ENCODE measurements around the gene TREX2. TPM values are rescaled to one million over a fixed set of nuclear protein-coding genes. Genes with fewer than 3 reads are reported as not detected.

Gene TREX2
- total RNA-seq, 4 donors from 2014 or later, result 1.1 to 3.1 (median 3.0) TPM; not detected in 1

DNA sequence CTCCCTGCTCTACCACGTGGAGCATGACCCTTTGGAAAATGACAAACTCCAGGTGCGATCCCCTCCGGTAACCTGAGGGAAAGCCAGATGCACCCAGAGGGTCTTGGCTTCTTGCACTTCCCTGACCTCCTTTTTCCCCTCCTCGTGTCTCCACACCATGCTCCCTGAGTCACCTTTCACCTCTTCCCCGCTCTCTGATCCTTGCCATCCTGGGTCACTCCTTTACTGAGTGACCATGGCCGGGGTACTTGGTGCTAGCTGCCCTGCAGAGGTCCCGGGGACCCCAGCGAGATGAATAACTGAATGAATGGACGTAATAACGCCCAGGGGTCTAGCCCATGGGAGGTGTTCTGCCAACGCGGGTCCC lies 35.0 kb downstream of the TREX2 start:
- Histone ChIP-seq H3K4me3 (peak overlapping the region in 3 of 4 donors; percentile 52 to 55 (median 53)), H3K36me3 (no peaks in the 10 kb centered on the region), H3K9me3 (no peaks in the 10 kb centered on the region), H3K27me3 (no peaks in the 10 kb centered on the region), H3K27ac (no peak overlapping the region), H3K4me1 (peaks cover 0 to 4% (median 0%) of the 10 kb centered on the region in 4 donors)
- TF ChIP-seq, protein P1, sequence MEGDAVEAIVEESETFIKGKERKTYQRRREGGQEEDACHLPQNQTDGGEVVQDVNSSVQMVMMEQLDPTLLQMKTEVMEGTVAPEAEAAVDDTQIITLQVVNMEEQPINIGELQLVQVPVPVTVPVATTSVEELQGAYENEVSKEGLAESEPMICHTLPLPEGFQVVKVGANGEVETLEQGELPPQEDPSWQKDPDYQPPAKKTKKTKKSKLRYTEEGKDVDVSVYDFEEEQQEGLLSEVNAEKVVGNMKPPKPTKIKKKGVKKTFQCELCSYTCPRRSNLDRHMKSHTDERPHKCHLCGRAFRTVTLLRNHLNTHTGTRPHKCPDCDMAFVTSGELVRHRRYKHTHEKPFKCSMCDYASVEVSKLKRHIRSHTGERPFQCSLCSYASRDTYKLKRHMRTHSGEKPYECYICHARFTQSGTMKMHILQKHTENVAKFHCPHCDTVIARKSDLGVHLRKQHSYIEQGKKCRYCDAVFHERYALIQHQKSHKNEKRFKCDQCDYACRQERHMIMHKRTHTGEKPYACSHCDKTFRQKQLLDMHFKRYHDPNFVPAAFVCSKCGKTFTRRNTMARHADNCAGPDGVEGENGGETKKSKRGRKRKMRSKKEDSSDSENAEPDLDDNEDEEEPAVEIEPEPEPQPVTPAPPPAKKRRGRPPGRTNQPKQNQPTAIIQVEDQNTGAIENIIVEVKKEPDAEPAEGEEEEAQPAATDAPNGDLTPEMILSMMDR (IDR thresholded peaks at IDR 0.05), result no peak
- TF ChIP-seq POLR2A (IDR thresholded peaks at IDR 0.05), result no peak
- no peak for DNase-seq

DNA sequence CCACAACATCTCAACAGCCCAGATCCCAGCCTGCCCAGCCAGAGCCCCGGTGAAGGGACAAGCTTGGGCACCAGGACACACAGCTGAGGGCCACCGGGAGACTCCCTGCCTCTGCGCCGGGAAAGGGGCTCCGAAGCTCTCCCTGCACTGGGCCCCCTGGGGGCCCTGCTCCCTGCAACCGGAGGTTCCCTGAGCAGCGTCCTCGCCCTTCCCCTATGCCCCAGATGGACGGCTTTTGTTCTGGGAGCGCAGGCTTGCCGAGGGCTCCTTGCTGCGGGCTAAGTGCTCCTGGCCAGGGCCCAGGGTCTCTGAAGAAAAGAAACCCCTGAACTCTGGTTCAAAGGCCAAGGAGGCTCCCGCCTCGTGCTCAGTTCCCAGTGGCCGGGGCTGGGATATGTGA lies 35.5 kb downstream of the TREX2 start:
- no peaks in the 10 kb centered on the region for H3K27me3 ChIP-seq
- no peak overlapping the region for H3K4me3 ChIP-seq
- H3K9me3 ChIP-seq, result no peaks in the 10 kb centered on the region
- TF ChIP-seq POLR2A (IDR thresholded peaks at IDR 0.05), result no peak
- TF ChIP-seq, protein P1 (IDR thresholded peaks at IDR 0.05), result no peak
- DNase-seq, result no peak
- H3K4me1 ChIP-seq, result peaks cover 0 to 4% (median 0%) of the 10 kb centered on the region in 4 donors
- no peak overlapping the region for H3K27ac ChIP-seq
- H3K36me3 ChIP-seq, result no peaks in the 10 kb centered on the region

DNA sequence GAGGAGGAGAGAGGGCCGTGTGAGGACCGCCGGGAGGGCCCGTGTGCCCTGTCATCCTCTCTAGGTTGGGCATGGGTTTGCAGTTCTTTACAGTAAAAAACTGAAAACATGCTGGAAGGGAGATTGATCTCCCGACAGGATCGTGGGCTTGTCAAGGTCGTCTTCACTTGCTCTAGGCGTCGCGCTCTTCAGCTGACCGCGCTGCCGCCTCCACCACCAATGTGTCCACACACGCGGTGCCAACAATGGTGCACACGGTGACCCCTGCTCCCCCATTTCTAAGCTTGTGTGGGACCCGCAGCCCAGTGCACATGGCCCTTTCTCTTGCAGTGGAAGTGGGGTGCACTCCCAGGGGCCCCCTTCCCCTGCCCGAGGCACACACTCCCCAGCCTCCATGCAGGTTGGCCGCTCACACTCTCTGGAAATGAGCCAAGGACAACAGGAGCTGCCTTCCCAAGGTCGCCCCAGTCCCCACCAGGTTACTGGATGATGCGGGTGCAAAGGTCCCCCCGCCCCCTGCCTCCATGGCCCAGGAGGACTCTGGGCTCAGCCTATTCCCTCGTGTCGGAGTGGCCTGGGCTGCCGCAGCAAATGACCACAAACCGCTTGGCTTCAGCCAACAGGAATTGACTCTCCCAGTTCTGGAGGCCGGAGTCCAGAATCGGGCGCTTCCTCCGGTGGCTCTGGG lies 36.3 kb downstream of the TREX2 start:
- Histone ChIP-seq H3K4me1 (peaks cover 0 to 4% (median 0%) of the 10 kb centered on the region in 4 donors), H3K9me3 (no peaks in the 10 kb centered on the region), H3K4me3 (no peak overlapping the region), H3K27ac (no peak overlapping the region), H3K36me3 (no peaks in the 10 kb centered on the region), H3K27me3 (no peaks in the 10 kb centered on the region)
- DNase-seq, result no peak
- no peak for TF ChIP-seq POLR2A (IDR thresholded peaks at IDR 0.05)
- TF ChIP-seq, protein P1 (IDR thresholded peaks at IDR 0.05), result no peak

DNA sequence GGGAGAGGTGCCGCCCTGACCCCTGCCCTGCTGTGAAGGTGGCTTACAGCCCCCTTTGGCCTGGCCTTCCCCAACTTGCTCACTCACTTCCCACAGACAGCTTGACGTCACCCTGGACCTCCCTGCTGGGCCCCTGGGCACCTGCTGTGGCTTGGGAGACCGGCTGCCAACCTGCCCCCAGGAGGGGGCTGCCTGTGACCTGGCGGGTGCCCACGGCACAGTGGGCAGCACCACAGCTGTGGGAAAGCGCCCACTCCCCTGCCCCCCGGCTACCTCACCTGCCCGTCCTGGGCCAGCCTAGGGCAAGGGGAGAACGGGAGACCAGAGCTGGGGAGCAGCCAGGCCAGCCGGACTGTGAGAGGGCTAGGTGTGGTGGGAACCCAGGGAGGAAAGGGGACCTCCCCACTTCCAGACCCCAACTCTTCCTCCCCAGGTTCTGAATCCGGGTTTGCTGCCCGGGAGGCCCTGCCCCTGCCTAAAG lies 36.9 kb downstream of the TREX2 start:
- no peak for DNase-seq
- Histone ChIP-seq H3K4me3 (no peak overlapping the region), H3K36me3 (no peaks in the 10 kb centered on the region), H3K9me3 (no peaks in the 10 kb centered on the region), H3K27me3 (no peaks in the 10 kb centered on the region), H3K27ac (no peak overlapping the region), H3K4me1 (peaks cover 0 to 4% (median 0%) of the 10 kb centered on the region in 4 donors)
- no peak for TF ChIP-seq POLR2A (IDR thresholded peaks at IDR 0.05)
- TF ChIP-seq, protein P1 (IDR thresholded peaks at IDR 0.05), result no peak

DNA sequence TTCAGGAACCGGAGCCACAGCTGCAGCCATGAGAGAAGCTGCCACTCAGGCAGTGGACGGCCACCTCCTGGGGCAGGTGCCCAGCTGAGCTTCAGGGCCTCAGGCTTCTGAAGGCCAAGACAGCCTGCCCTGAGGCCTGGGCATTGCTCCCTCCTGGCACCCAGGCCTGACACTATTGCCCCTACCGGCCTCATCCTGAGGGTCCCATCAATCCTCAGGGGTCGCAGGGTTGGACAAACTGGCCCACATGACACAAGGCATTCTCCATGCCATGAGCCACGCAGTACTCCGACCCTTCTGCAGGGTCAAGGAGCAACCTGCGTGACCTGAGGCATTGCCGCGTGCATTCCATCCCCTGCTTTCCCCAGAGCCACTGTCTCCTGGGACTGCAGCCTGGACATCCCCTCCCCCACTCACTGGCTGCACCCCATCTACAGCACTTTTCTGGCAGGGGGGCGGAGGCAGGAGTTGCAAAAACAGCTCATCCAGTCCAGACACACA lies 37.6 kb downstream of the TREX2 start:
- Histone ChIP-seq H3K9me3 (no peaks in the 10 kb centered on the region), H3K27ac (no peak overlapping the region), H3K27me3 (no peaks in the 10 kb centered on the region), H3K4me3 (no peak overlapping the region), H3K4me1 (peaks cover 0 to 4% (median 0%) of the 10 kb centered on the region in 4 donors), H3K36me3 (no peaks in the 10 kb centered on the region)
- TF ChIP-seq, protein P1 (IDR thresholded peaks at IDR 0.05), result no peak
- no peak for TF ChIP-seq POLR2A (IDR thresholded peaks at IDR 0.05)
- no peak for DNase-seq

Measured in Peyer's patch (tissue), 4 donors.